ENCODE results near the gene CEACAM5.

CEACAM5 gene

GRCh38 chr19:41696402-41697197, 11.8 kb upstream of the CEACAM5 start:
- TF ChIP-seq NFRKB (IDR thresholded peaks at IDR 0.05) (no peak), FOXM1 (IDR thresholded peaks at IDR 0.05; ENCODE audit: borderline replicate concordance) (no peak), L3MBTL2 (conservative IDR thresholded peaks at IDR 0.05) (no peak), FOXA1 (IDR thresholded peaks at IDR 0.05) (no peak), ZNF384 (IDR thresholded peaks at IDR 0.05) (no peak), ARNT (IDR thresholded peaks at IDR 0.05) (no peak), SP1 (IDR thresholded peaks at IDR 0.05) (no peak), TARDBP (IDR thresholded peaks at IDR 0.05) (no peak), FOXK2 (IDR thresholded peaks at IDR 0.05) (no peak), CTBP1 (IDR thresholded peaks at IDR 0.05; ENCODE audit: borderline replicate concordance) (no peak)
- ChIA-PET POLR2A (no interaction called here), CTCF (no interaction called here)
- no peak for DNase-seq (ENCODE audit: extremely low spot score)

GRCh38 chr19:41697198-41697855, 11.1 kb upstream of the CEACAM5 start:
- no peak for TF ChIP-seq PKNOX1 (IDR thresholded peaks at IDR 0.05)
- TF ChIP-seq ARNT (IDR thresholded peaks at IDR 0.05) = no peak
- no peak for TF ChIP-seq ELF4 (IDR thresholded peaks at IDR 0.05)
- no peak for TF ChIP-seq LEF1 (IDR thresholded peaks at IDR 0.05; ENCODE audit: borderline replicate concordance)
- no peak for TF ChIP-seq SP1 (IDR thresholded peaks at IDR 0.05)
- TF ChIP-seq L3MBTL2 (conservative IDR thresholded peaks at IDR 0.05) = no peak
- no peak for TF ChIP-seq SUZ12 (IDR thresholded peaks at IDR 0.05)
- TF ChIP-seq CTBP1 (IDR thresholded peaks at IDR 0.05; ENCODE audit: borderline replicate concordance) = no peak
- TF ChIP-seq FOXM1 (IDR thresholded peaks at IDR 0.05; ENCODE audit: borderline replicate concordance) = no peak
- no peak for TF ChIP-seq TARDBP (IDR thresholded peaks at IDR 0.05)
- DNase-seq (ENCODE audit: extremely low spot score) = no peak
- ChIA-PET CTCF (interaction anchor here (1.1 kb wide), 1 partner anchor 10 kb away, joined by 5 read pairs; no protein-coding TSS in a partner anchor), POLR2A (no interaction called here)

- no peak for DNase-seq (ENCODE audit: extremely low spot score)
- ChIA-PET CTCF (no interaction called here), POLR2A (no interaction called here)
- no peak for TF ChIP-seq LEF1 (IDR thresholded peaks at IDR 0.05; ENCODE audit: borderline replicate concordance)
- TF ChIP-seq FOXK2 (IDR thresholded peaks at IDR 0.05) = no peak
- no peak for TF ChIP-seq NFRKB (IDR thresholded peaks at IDR 0.05)
- TF ChIP-seq ZNF384 (IDR thresholded peaks at IDR 0.05) = no peak
- TF ChIP-seq CTBP1 (IDR thresholded peaks at IDR 0.05; ENCODE audit: borderline replicate concordance) = no peak
- no peak for TF ChIP-seq SP1 (IDR thresholded peaks at IDR 0.05)
- no peak for TF ChIP-seq L3MBTL2 (conservative IDR thresholded peaks at IDR 0.05)
- TF ChIP-seq TARDBP (IDR thresholded peaks at IDR 0.05) = no peak
- no peak for TF ChIP-seq SUZ12 (IDR thresholded peaks at IDR 0.05)
- no peak for TF ChIP-seq BHLHE40 (IDR thresholded peaks at IDR 0.05; ENCODE audit: borderline replicate concordance)
These were observed 9.6 kb upstream of the CEACAM5 start for GRCh38 chr19:41698746-41699230.

GRCh38 chr19:41699231-41699967, 9.0 kb upstream of the CEACAM5 start:
- DNase-seq (ENCODE audit: extremely low spot score) = no peak
- ChIA-PET POLR2A (no interaction called here), CTCF (no interaction called here)
- TF ChIP-seq FOXM1 (IDR thresholded peaks at IDR 0.05; ENCODE audit: borderline replicate concordance) = no peak
- TF ChIP-seq ZNF384 (IDR thresholded peaks at IDR 0.05) = no peak
- no peak for TF ChIP-seq BHLHE40 (IDR thresholded peaks at IDR 0.05; ENCODE audit: borderline replicate concordance)
- no peak for TF ChIP-seq HDGF (IDR thresholded peaks at IDR 0.05; ENCODE audit: borderline replicate concordance)
- TF ChIP-seq TARDBP (IDR thresholded peaks at IDR 0.05) = no peak
- TF ChIP-seq ARNT (IDR thresholded peaks at IDR 0.05) = no peak
- TF ChIP-seq SP1 (IDR thresholded peaks at IDR 0.05) = no peak
- no peak for TF ChIP-seq NFRKB (IDR thresholded peaks at IDR 0.05)
- TF ChIP-seq FOXA1 (IDR thresholded peaks at IDR 0.05) = no peak
- no peak for TF ChIP-seq LEF1 (IDR thresholded peaks at IDR 0.05; ENCODE audit: borderline replicate concordance)
- TF ChIP-seq ELF4 (IDR thresholded peaks at IDR 0.05) = no peak
- no peak for TF ChIP-seq SUZ12 (IDR thresholded peaks at IDR 0.05)
- no peak for TF ChIP-seq PKNOX1 (IDR thresholded peaks at IDR 0.05)
- TF ChIP-seq FOXK2 (IDR thresholded peaks at IDR 0.05) = no peak
- no peak for TF ChIP-seq CTBP1 (IDR thresholded peaks at IDR 0.05; ENCODE audit: borderline replicate concordance)
- TF ChIP-seq L3MBTL2 (conservative IDR thresholded peaks at IDR 0.05) = no peak

- TF ChIP-seq SUZ12 (IDR thresholded peaks at IDR 0.05) (no peak), FOXK2 (IDR thresholded peaks at IDR 0.05) (no peak), TARDBP (IDR thresholded peaks at IDR 0.05) (no peak), CTBP1 (IDR thresholded peaks at IDR 0.05; ENCODE audit: borderline replicate concordance) (no peak), ELF4 (IDR thresholded peaks at IDR 0.05) (no peak), SP1 (IDR thresholded peaks at IDR 0.05) (no peak), L3MBTL2 (conservative IDR thresholded peaks at IDR 0.05) (no peak), FOXA1 (IDR thresholded peaks at IDR 0.05) (no peak), PKNOX1 (IDR thresholded peaks at IDR 0.05) (no peak), LEF1 (IDR thresholded peaks at IDR 0.05; ENCODE audit: borderline replicate concordance) (no peak), ARNT (IDR thresholded peaks at IDR 0.05) (no peak), NFRKB (IDR thresholded peaks at IDR 0.05) (no peak), ZNF384 (IDR thresholded peaks at IDR 0.05) (no peak), BHLHE40 (IDR thresholded peaks at IDR 0.05; ENCODE audit: borderline replicate concordance) (no peak), HDGF (IDR thresholded peaks at IDR 0.05; ENCODE audit: borderline replicate concordance) (no peak), FOXM1 (IDR thresholded peaks at IDR 0.05; ENCODE audit: borderline replicate concordance) (no peak)
- POLR2A ChIA-PET = no interaction called here
- CTCF ChIA-PET = no interaction called here
- no peak for DNase-seq (ENCODE audit: extremely low spot score)
These were observed 8.5 kb upstream of the CEACAM5 start for GRCh38 chr19:41699968-41700323.

Measured in HEK293T (cell line).